AG08395 (cell line): ENCODE results near the gene FAM13C.
"Not testable (repeated sequence)": the region's sequence is repeated elsewhere in the genome, so short reads cannot be mapped to it uniquely, and the experiment has no call there.

Source experiments
- DNase-seq: peaks from one replicate; pipeline ENCODE4 v3.0.0; 2012; ENCODE audit warnings: mixed read lengths, low spot score

Gene FAM13C

GRCh38 chr10:59276133-59276532 lies 86.2 kb downstream of the FAM13C start:
- no peak for DNase-seq

DNA sequence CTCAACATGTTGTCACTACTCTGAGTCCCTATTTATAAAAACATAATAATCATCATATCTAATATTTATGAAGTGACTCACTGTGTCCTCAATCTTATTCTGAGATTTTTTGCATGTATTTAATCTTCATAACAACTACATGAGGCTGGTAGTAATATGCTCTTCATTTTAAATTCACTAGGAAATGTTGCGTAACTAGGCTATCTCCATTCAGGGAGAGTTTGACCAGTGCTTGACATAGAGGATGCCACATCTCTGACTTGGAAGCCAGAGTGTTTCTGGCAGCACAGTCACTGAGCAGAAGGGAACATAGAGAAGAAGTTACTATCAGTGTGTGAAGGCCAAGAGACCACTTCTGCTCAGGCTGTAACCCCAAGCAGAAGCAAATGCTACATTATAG lies 88.9 kb downstream of the FAM13C start:
- DNase-seq, result no peak

DNA sequence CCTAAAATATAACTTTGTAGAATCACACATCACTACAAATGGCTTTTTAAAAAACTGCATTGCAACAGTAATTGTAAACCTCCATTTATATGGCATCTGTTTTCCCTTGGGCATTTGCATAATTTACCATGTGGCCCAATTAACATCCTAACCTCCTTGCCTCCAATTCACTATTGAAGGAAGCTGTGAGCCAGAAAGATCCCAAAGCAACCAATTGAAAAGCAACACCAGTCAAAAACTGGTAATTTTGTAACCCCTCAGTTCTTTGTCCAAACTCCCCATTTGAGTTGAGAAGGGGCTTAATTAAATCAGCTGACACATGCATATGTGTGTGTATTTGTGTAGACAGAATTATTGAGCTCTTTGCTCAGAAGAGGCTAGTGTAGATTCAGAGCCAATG lies 90.3 kb downstream of the FAM13C start:
- DNase-seq, result no peak

GRCh38 chr10:59271160-59271559 lies 91.2 kb downstream of the FAM13C start:
- DNase-seq, result no peak

- no peak for DNase-seq
Observed at GRCh38 chr10:59270492-59270891, 91.9 kb downstream of the FAM13C start.

- no peak for DNase-seq
Observed at GRCh38 chr10:59269651-59270050, 92.7 kb downstream of the FAM13C start.

DNA sequence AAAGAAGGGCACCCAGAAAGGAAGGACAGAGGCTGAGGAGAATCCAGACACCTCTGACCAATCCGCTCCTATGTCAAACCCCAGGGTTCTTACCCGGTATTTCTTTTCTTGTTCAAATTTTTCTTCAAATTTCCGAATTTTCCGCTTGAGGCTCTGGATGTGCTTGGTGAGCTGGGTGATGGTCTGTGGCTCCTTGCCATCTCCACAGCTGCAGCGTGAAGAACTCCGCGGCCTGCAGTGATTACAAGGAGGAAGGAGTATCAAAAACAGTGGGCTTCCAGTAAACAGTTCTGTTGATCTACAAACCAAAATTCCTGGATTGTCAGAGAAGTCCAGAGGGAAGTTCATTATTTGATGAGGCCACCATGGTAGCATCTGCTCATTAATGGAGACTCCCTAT lies 93.9 kb downstream of the FAM13C start:
- DNase-seq, result no peak

DNA sequence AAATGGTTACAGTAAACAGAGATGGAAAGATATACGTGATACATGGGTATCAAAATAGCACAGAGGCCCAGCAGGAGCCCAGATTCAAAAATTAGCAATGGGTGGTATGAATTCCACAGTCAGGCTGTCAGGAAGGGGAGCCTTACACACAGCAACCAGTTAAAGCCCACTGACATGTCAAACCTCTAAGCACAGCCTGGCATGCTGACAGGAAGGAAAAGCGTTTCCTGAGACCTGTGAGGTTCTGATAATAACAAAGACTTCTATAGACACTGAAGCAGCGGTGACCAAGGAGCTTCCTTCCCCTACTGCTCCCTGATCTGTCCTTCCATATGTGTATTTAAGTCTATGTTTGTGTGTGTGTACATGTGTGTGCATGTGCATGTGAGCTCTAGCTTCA lies 96.0 kb downstream of the FAM13C start:
- DNase-seq, result no peak

- DNase-seq, result no peak
Observed at GRCh38 chr10:59265141-59265540, 97.2 kb downstream of the FAM13C start.

DNA sequence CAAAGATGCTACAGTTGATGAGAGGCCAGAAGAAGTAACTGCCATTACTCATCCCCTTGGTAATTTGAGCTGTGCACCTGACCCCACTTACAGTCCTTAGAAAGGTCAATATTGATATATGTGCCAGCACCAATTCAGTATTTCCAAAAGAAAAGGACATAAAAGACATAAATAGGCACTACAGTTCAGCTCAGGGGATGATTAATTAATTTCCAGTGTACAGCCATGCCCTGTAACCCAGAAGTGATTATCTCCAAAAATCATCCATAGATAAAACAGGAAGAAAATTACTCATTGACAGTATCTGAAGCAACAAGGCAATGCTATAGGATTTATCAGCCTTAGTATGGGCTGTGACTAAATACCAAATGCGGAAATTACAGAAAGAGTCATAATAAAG lies 103.5 kb downstream of the FAM13C start:
- DNase-seq, result no peak

DNA sequence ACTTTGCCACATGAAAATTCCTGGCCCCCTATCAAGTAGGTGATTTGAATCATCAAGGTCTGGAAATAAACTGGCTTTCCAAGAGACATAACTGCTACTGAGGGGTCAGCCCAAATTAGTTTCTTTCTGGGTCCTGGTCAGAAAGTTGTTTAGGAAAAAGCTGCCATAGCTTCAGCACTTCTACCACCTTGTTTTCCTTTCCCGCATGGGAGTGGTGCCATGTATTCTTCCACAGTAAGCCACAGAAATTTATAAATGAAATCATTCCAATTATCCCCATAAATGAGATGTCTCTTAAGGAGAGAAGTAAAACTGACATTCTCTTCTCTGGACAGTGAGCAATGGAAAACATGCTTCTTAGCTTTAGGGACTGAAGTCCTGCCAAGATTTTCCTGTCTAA lies 105.1 kb downstream of the FAM13C start:
- no peak for DNase-seq

DNA sequence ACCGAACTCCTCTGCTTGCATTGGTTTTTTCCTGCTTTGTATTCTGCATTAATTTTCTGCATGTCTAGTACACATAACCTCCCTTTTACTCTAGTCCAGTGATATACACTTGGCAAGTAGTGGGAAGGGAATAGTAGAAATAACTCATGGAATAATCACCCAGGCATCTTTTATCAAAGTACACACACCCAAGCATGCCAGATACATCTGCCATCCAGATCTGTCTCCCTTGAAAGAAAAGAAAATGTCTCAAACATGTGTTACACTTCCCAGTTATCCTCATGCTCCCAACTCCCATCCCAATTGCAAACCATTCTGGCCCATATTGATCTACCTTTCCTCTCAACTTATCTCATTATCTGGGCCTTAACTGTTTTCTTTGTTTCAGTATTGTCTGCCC lies 106.9 kb downstream of the FAM13C start:
- DNase-seq, result no peak

DNA sequence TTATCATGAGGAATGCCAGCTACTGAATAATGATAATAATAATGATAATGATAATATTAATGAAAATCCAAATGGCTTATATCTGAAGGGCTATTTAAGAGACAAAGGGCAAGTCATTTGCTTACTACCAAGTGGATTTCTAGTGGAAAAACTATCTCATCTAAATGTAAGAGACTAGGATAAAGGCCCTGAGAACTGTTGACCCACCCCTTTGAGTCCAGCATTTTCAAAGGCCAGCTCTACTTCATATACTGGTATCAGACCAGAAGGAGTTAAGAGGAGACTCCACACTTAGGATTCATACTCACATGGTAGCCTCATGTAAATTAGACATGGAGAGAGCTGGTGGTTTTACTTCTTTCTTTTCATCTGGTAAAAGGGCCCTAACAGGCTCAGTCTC lies 109.9 kb downstream of the FAM13C start:
- no peak for DNase-seq

GRCh38 chr10:59245686-59246085 lies 116.7 kb downstream of the FAM13C start:
- no peak for DNase-seq

GRCh38 chr10:59244871-59245270 lies 117.5 kb downstream of the FAM13C start:
- DNase-seq, result no peak

- DNase-seq, result no peak
Observed at GRCh38 chr10:59243611-59244195, 118.6 kb downstream of the FAM13C start.

DNA sequence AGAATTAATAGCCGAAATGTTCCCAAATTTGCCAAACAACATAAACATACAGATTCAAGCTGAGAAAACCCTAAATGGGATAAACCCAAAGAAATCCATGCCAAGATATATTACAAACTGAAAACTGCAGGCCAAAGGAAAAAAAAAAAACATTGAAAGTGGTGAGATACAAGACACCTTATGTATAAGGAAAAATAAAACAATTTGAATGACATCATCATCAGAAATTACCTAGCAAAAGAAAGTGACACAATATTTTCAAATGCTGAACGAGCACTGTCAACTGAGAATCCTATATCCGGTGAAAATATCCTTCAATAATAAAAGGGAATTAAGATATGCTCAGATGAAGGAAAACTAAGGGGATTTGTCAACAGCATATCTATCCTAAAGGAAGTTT lies 119.4 kb downstream of the FAM13C start:
- no peak for DNase-seq

DNA sequence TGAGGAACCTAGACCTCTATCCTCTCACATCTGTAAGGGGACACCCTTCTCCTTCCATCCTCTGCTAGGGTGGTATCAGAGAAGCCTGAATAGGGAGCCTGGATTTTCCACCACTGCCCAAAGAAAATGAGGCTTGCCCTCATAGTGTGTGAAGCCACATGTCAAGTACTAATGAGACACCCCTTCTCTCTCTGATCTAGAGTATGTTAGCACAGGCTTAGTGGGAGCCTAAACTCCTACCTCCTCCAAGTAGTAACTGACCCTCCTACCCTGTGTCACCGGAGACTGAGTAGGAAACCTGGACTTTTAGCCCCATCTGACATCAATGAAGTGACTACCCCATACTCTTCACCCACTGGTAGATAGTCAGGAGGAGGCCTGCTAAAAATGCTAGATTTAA lies 120.3 kb downstream of the FAM13C start:
- no peak for DNase-seq

DNA sequence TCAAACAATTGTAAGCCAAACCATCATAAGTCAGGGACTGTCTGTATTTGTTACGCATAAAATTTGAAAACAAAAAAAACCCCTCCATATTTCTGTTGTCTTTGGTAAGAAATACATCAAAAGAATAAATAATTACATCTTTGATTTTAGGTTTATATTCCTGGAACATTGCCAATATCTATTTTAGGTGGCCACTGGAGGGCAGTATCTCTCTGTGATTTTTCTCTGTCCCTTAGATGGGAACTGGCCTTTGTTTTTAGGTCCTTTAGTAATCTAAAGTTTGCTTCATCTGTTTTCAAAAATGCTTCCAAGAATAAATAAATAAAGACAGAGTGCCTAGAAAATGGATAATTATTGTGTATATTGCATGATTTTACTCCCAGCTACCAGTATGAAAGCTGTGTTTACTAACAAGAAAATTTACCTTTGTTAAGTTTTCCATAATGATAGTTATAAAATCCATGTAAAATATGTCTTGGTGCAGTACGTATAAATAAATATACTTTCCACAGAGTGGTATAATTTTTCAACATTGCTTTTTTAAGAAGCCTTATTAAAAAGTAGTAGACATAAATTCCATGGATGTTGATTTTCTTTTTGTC lies 121.7 kb downstream of the FAM13C start:
- peak; percentile 31 for DNase-seq

DNA sequence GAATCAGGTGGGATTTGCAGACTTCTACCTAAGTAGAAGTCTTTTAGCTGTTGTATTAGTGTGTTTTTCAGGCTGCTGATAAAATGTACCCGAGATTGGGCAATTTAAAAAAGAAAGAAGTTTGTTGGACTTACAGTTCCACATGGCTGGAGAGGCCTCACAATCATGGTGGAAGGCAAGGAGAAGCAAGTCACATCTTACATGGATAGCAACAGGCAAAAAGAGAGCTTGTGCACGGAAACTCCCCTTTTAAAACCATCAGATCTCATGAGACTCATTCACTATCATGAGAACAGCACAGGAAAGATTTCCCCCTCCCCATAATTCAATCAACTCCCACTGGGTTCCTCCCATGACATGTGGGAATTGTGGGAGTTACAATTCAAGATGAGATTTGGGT lies 123.2 kb downstream of the FAM13C start:
- not testable (repeated sequence) for DNase-seq

- no peak for DNase-seq
Observed at GRCh38 chr10:59237775-59238174, 124.6 kb downstream of the FAM13C start.

DNA sequence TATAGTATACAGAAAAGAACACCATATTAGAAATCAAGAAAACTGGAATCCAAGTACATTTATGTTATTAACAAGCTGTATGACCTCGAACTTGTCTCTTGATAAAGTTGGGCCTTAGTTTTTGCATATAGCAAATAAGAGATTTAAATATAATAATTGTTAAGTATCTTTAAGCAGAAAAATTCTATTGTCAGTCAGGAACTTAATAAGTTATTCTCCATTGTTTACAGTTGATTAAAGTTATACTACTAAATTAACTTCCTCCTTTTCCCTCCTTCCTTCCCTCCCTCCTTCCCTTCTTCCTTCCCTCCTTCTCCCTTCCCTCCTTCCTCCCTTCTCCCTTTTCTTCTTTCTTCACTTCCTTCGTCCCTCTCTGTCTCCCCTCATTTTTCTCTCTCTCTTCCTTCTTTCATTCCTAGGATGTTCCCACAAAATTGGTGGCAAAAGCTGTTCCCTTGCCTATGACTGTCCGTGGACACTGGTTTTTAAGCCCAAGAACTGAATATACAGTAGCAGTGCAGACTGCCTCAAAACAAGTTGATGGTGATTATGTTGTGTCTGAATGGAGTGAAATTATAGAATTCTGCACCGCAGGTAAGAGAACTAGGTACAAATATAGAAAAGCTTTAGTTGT lies 126.2 kb downstream of the FAM13C start:
- no peak for DNase-seq

DNA sequence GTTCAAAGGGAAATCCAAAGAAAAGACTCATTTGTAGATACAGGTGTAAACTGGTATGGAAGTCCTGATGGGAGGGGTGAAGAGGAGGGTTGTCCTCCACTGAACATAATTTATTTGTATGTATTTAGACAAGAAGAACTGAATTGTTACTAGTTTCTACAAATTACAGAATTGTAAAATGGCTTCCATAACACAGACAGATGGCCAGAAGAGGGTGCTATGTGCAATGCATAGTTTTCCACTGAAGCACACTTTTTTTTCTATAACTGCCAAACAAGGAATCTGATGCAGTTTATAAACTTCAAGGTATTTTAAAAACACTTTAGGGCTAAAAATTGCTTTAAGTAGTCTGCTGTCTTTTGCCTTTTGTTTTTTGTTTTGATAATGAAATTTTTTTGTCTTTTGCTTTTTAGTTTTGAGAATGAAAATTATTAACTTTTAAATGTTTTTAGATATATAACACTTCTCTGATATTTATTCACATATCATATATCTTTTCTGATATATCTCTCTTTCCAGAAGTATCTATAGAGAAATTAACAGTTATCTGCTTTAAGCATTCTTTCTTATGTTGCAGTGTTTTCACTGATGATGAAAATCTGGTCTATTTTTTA lies 127.4 kb downstream of the FAM13C start:
- DNase-seq, result peak; percentile 13
